OCI-LY1 (cell line): Measurements from ENCODE around the gene TMEM212.

Experiments used
- H2AFZ ChIP-seq: fragments of 200-600 bp; sonication (generic), shearing (Covaris generic); 2 replicates; pipeline ENCODE4 v1.6.0; 2014; ENCODE audit warnings: antibody characterized with exemption, mild to moderate bottlenecking, low read length
- H3F3A ChIP-seq: fragments of 200-600 bp; sonication (generic), shearing (Covaris generic); 2 replicates; pipeline ENCODE4 v1.6.0; 2014; ENCODE audit warnings: mild to moderate bottlenecking, antibody characterized with exemption, low read length, moderate library complexity; ENCODE audit not compliant: insufficient read depth
- H3K27ac ChIP-seq: fragments of 200-600 bp; sonication (generic); 2 replicates; pipeline ENCODE4 v1.5.1; 2014; ENCODE audit warnings: low read length, mixed run types, mild to moderate bottlenecking, low read depth; ENCODE audit not compliant: poor library complexity, severe bottlenecking
- H3K27me3 ChIP-seq: fragments of 200-600 bp; sonication (generic); 2 replicates; pipeline ENCODE4 v1.6.0; 2014; ENCODE audit warnings: antibody characterized with exemption, mild to moderate bottlenecking, low read length, moderate library complexity; ENCODE audit not compliant: insufficient read depth
- H3K36me3 ChIP-seq: fragments of 200-600 bp; sonication (generic); 2 replicates; pipeline ENCODE4 v1.6.1; 2014; ENCODE audit warnings: mild to moderate bottlenecking, antibody characterized with exemption, low read length, moderate library complexity, mixed read lengths; ENCODE audit not compliant: insufficient read depth
- H3K4me1 ChIP-seq: fragments of 200-600 bp; sonication (generic); 2 replicates; pipeline ENCODE4 v1.5.1; 2014; ENCODE audit warnings: mild to moderate bottlenecking, low read length, moderate library complexity; ENCODE audit not compliant: insufficient read depth, severe bottlenecking
- H3K4me2 ChIP-seq: fragments of 200-600 bp; sonication (generic), shearing (Covaris generic); 2 replicates; pipeline ENCODE4 v1.6.1; 2014; ENCODE audit warnings: low read length
- H3K4me3 ChIP-seq: fragments of 200-600 bp; sonication (generic); 2 replicates; pipeline ENCODE4 v1.5.1; 2014; ENCODE audit warnings: low read length, low read depth, mild to moderate bottlenecking, mixed read lengths; ENCODE audit not compliant: poor library complexity, severe bottlenecking
- H3K79me2 ChIP-seq: fragments of 200-600 bp; shearing (Covaris generic); 2 replicates; pipeline ENCODE4 v1.6.1; 2016; ENCODE audit warnings: mixed run types, low read length, mixed read lengths; ENCODE audit not compliant: insufficient read depth
- H3K9ac ChIP-seq: fragments of 200-600 bp; sonication (generic), shearing (Covaris generic); 2 replicates; pipeline ENCODE4 v1.6.1; 2014; ENCODE audit warnings: mild to moderate bottlenecking, low read length, mixed read lengths
- H3K9me2 ChIP-seq: fragments of 200-600 bp; sonication (generic), shearing (Covaris generic); 2 replicates; pipeline ENCODE4 v1.6.1; 2014; ENCODE audit warnings: low read depth, mild to moderate bottlenecking, low read length, mixed read lengths
- H3K9me3 ChIP-seq: fragments of 200-600 bp; shearing (Covaris generic); 2 replicates; pipeline ENCODE4 v1.6.1; 2014; ENCODE audit warnings: low read length, mixed read lengths
- H4K20me1 ChIP-seq: fragments of 200-600 bp; sonication (generic), shearing (Covaris generic); 2 replicates; pipeline ENCODE4 v1.6.0; 2016; ENCODE audit warnings: mild to moderate bottlenecking, low read length; ENCODE audit not compliant: insufficient read depth
- CTCF ChIP-seq: fragments of 200-600 bp; sonication (generic), shearing (Covaris generic); IDR thresholded peaks from 2 replicates; pipeline ENCODE4 v1.5.1; 2017; ENCODE audit warnings: mild to moderate bottlenecking, antibody characterized with exemption, low read length, moderate library complexity, mixed read lengths
- EZH2 ChIP-seq: fragments of 200-600 bp; sonication (generic), shearing (Covaris generic); IDR thresholded peaks from 2 replicates; pipeline ENCODE4 v1.8.0; 2017; ENCODE audit warnings: borderline replicate concordance, mixed run types, mild to moderate bottlenecking, antibody characterized with exemption, low read length, moderate library complexity, mixed read lengths

The TMEM212 gene

GRCh38 chr3:171824824-171825221, 18.3 kb upstream of the TMEM212 start:
- no peak overlapping the region for H2AFZ ChIP-seq
- H3K9me3 ChIP-seq = no peaks in the 10 kb centered on the region
- no peaks in the 10 kb centered on the region for H4K20me1 ChIP-seq
- no peaks in the 10 kb centered on the region for H3K4me1 ChIP-seq
- H3K27me3 ChIP-seq = no peaks in the 10 kb centered on the region
- H3K27ac ChIP-seq = no peak overlapping the region
- no peak overlapping the region for H3K4me2 ChIP-seq
- H3K9ac ChIP-seq = no peak overlapping the region
- no peaks in the 10 kb centered on the region for H3K79me2 ChIP-seq
- H3F3A ChIP-seq = no peaks in the 10 kb centered on the region
- no peaks in the 10 kb centered on the region for H3K36me3 ChIP-seq
- TF ChIP-seq CTCF (no peak), EZH2 (no peak)
- H3K4me3 ChIP-seq = no peak overlapping the region
- no peaks in the 10 kb centered on the region for H3K9me2 ChIP-seq

- Histone ChIP-seq H3K4me1 (no peaks in the 10 kb centered on the region), H3K36me3 (no peaks in the 10 kb centered on the region), H3K4me3 (no peak overlapping the region), H4K20me1 (no peaks in the 10 kb centered on the region), H3K4me2 (no peak overlapping the region), H3K79me2 (no peaks in the 10 kb centered on the region), H2AFZ (no peak overlapping the region), H3K27me3 (no peaks in the 10 kb centered on the region), H3K9me2 (no peaks in the 10 kb centered on the region), H3K9ac (no peak overlapping the region), H3K27ac (no peak overlapping the region), H3K9me3 (no peaks in the 10 kb centered on the region), H3F3A (no peaks in the 10 kb centered on the region)
- TF ChIP-seq EZH2 (no peak), CTCF (no peak)
These were observed 17.8 kb upstream of the TMEM212 start for GRCh38 chr3:171825222-171825828.

- TF ChIP-seq EZH2 (no peak), CTCF (no peak)
- H2AFZ ChIP-seq = no peak overlapping the region
- no peak overlapping the region for H3K9ac ChIP-seq
- no peaks in the 10 kb centered on the region for H4K20me1 ChIP-seq
- H3K9me2 ChIP-seq = no peaks in the 10 kb centered on the region
- H3K27me3 ChIP-seq = no peaks in the 10 kb centered on the region
- H3K4me2 ChIP-seq = no peak overlapping the region
- no peaks in the 10 kb centered on the region for H3K36me3 ChIP-seq
- H3K4me3 ChIP-seq = no peak overlapping the region
- no peaks in the 10 kb centered on the region for H3F3A ChIP-seq
- no peaks in the 10 kb centered on the region for H3K9me3 ChIP-seq
- H3K79me2 ChIP-seq = no peaks in the 10 kb centered on the region
- H3K4me1 ChIP-seq = no peaks in the 10 kb centered on the region
- no peak overlapping the region for H3K27ac ChIP-seq
These were observed 15.8 kb upstream of the TMEM212 start for GRCh38 chr3:171827385-171827784.
